ENCODE data around the gene CAPN13. TPM values are rescaled to one million over a fixed set of nuclear protein-coding genes. Genes with fewer than 3 reads are reported as not detected.

CAPN13 gene
- total RNA-seq: not detected

GRCh38 chr2:30807249-30807648 is at the start of gene CAPN13:
CAPN13 (minus strand) TSS chr2:30807446; CDS start chr2:30787325, 20,121 bp downstream.
- Mint-ChIP-seq H3K4me3 (no peak within 1 kb of the TSS), H3K27me3 (peaks cover 22% of the 10 kb centered on the region), H3K36me3 (ENCODE audit: low read depth) (no peaks in the 10 kb centered on the region), H3K9me3 (no peaks in the 10 kb centered on the region), H3K27ac (no peak within 1 kb of the TSS), H3K4me1 (no peaks in the 10 kb centered on the region)
- no peak for ATAC-seq (replicated peaks)

- no peak for ATAC-seq (replicated peaks)
- peaks cover 13% of the 10 kb centered on the region for H3K9me3 Mint-ChIP-seq
- H3K36me3 Mint-ChIP-seq (ENCODE audit: low read depth): no peaks in the 10 kb centered on the region
- no peaks in the 10 kb centered on the region for H3K4me1 Mint-ChIP-seq
- peaks cover 40% of the 10 kb centered on the region for H3K27me3 Mint-ChIP-seq
- no peak overlapping the region for H3K4me3 Mint-ChIP-seq
- H3K27ac Mint-ChIP-seq: no peak overlapping the region
Measured at GRCh38 chr2:30847841-30848240, 40.6 kb upstream of the CAPN13 start.

GRCh38 chr2:30847329-30847728 is 40.1 kb upstream of the CAPN13 start:
- Mint-ChIP-seq H3K27me3 (peaks cover 40% of the 10 kb centered on the region), H3K9me3 (peaks cover 13% of the 10 kb centered on the region), H3K4me1 (no peaks in the 10 kb centered on the region), H3K4me3 (no peak overlapping the region), H3K36me3 (ENCODE audit: low read depth) (no peaks in the 10 kb centered on the region), H3K27ac (no peak overlapping the region)
- no peak for ATAC-seq (replicated peaks)

GRCh38 chr2:30828586-30828985 is 21.3 kb upstream of the CAPN13 start:
- no peaks in the 10 kb centered on the region for H3K4me1 Mint-ChIP-seq
- H3K36me3 Mint-ChIP-seq (ENCODE audit: low read depth): no peaks in the 10 kb centered on the region
- no peaks in the 10 kb centered on the region for H3K9me3 Mint-ChIP-seq
- no peak for ATAC-seq (replicated peaks)
- peaks cover 6% of the 10 kb centered on the region for H3K27me3 Mint-ChIP-seq
- no peak overlapping the region for H3K4me3 Mint-ChIP-seq
- H3K27ac Mint-ChIP-seq: no peak overlapping the region

GRCh38 chr2:30826916-30827315 is 19.7 kb upstream of the CAPN13 start:
- Mint-ChIP-seq H3K27ac (no peak overlapping the region), H3K36me3 (ENCODE audit: low read depth) (no peaks in the 10 kb centered on the region), H3K4me1 (no peaks in the 10 kb centered on the region), H3K9me3 (no peaks in the 10 kb centered on the region), H3K4me3 (no peak overlapping the region), H3K27me3 (peaks cover 6% of the 10 kb centered on the region)
- no peak for ATAC-seq (replicated peaks)

- Mint-ChIP-seq H3K9me3 (no peaks in the 10 kb centered on the region), H3K36me3 (ENCODE audit: low read depth) (no peaks in the 10 kb centered on the region), H3K4me3 (no peak overlapping the region), H3K27me3 (peaks cover 6% of the 10 kb centered on the region), H3K27ac (no peak overlapping the region), H3K4me1 (no peaks in the 10 kb centered on the region)
- ATAC-seq (replicated peaks): no peak
Measured at GRCh38 chr2:30826481-30826880, 19.2 kb upstream of the CAPN13 start.

GRCh38 chr2:30823452-30823851 is 16.2 kb upstream of the CAPN13 start:
- no peak for ATAC-seq (replicated peaks)
- H3K36me3 Mint-ChIP-seq (ENCODE audit: low read depth): no peaks in the 10 kb centered on the region

GRCh38 chr2:30821960-30822359 is 14.7 kb upstream of the CAPN13 start:
- no peaks in the 10 kb centered on the region for H3K9me3 Mint-ChIP-seq
- no peaks in the 10 kb centered on the region for H3K4me1 Mint-ChIP-seq
- H3K27me3 Mint-ChIP-seq: peaks cover 5% of the 10 kb centered on the region
- no peak overlapping the region for H3K4me3 Mint-ChIP-seq
- no peak overlapping the region for H3K27ac Mint-ChIP-seq
- H3K36me3 Mint-ChIP-seq (ENCODE audit: low read depth): no peaks in the 10 kb centered on the region
- ATAC-seq (replicated peaks): no peak

More at GRCh38 chr2:30823452-30823851, 16.2 kb upstream of the CAPN13 start:
- no peak overlapping the region for H3K27ac Mint-ChIP-seq
- no peaks in the 10 kb centered on the region for H3K9me3 Mint-ChIP-seq
- H3K4me1 Mint-ChIP-seq: no peaks in the 10 kb centered on the region
- H3K27me3 Mint-ChIP-seq: peaks cover 6% of the 10 kb centered on the region
- no peak overlapping the region for H3K4me3 Mint-ChIP-seq

GRCh38 chr2:30820381-30821055 is 13.3 kb upstream of the CAPN13 start:
- H3K4me1 Mint-ChIP-seq: no peaks in the 10 kb centered on the region
- no peak overlapping the region for H3K27ac Mint-ChIP-seq
- peaks cover 5% of the 10 kb centered on the region for H3K27me3 Mint-ChIP-seq
- H3K36me3 Mint-ChIP-seq (ENCODE audit: low read depth): no peaks in the 10 kb centered on the region
- H3K4me3 Mint-ChIP-seq: no peak overlapping the region
- ATAC-seq (replicated peaks): no peak
- no peaks in the 10 kb centered on the region for H3K9me3 Mint-ChIP-seq

- no peaks in the 10 kb centered on the region for H3K9me3 Mint-ChIP-seq
- H3K4me3 Mint-ChIP-seq: no peak overlapping the region
- H3K27ac Mint-ChIP-seq: no peak overlapping the region
- peaks cover 40% of the 10 kb centered on the region for H3K27me3 Mint-ChIP-seq
- H3K36me3 Mint-ChIP-seq (ENCODE audit: low read depth): no peaks in the 10 kb centered on the region
- no peak for ATAC-seq (replicated peaks)
- H3K4me1 Mint-ChIP-seq: no peaks in the 10 kb centered on the region
Measured at GRCh38 chr2:30809938-30810337, 2.7 kb upstream of the CAPN13 start.

- Mint-ChIP-seq H3K9me3 (no peaks in the 10 kb centered on the region), H3K27me3 (peaks cover 34% of the 10 kb centered on the region)
Measured at GRCh38 chr2:30808695-30809094, 1.4 kb upstream of the CAPN13 start.

GRCh38 chr2:30803281-30803680 is 4.0 kb downstream of the CAPN13 start:
- H3K36me3 Mint-ChIP-seq (ENCODE audit: low read depth): no peaks in the 10 kb centered on the region
- no peak for ATAC-seq (replicated peaks)
- H3K4me1 Mint-ChIP-seq: peaks cover 9% of the 10 kb centered on the region
- no peak overlapping the region for H3K4me3 Mint-ChIP-seq
- no peak overlapping the region for H3K27ac Mint-ChIP-seq
- peaks cover 4% of the 10 kb centered on the region for H3K27me3 Mint-ChIP-seq
- no peaks in the 10 kb centered on the region for H3K9me3 Mint-ChIP-seq

More at GRCh38 chr2:30808695-30809094, 1.4 kb upstream of the CAPN13 start:
- Mint-ChIP-seq H3K4me3 (no peak overlapping the region), H3K36me3 (ENCODE audit: low read depth) (no peaks in the 10 kb centered on the region), H3K4me1 (no peaks in the 10 kb centered on the region), H3K27ac (no peak overlapping the region)
- no peak for ATAC-seq (replicated peaks)

- Mint-ChIP-seq H3K27me3 (peaks cover 4% of the 10 kb centered on the region), H3K4me3 (no peak overlapping the region), H3K36me3 (ENCODE audit: low read depth) (no peaks in the 10 kb centered on the region), H3K4me1 (peaks cover 12% of the 10 kb centered on the region), H3K9me3 (no peaks in the 10 kb centered on the region), H3K27ac (no peak overlapping the region)
- no peak for ATAC-seq (replicated peaks)
Measured at GRCh38 chr2:30802611-30803010, 4.6 kb downstream of the CAPN13 start.

- Mint-ChIP-seq H3K4me3 (no peak overlapping the region), H3K36me3 (ENCODE audit: low read depth) (no peaks in the 10 kb centered on the region), H3K27ac (no peak overlapping the region), H3K9me3 (no peaks in the 10 kb centered on the region), H3K4me1 (peaks cover 13% of the 10 kb centered on the region), H3K27me3 (peaks cover 4% of the 10 kb centered on the region)
- ATAC-seq (replicated peaks): no peak
Measured at GRCh38 chr2:30801821-30802455, 5.3 kb downstream of the CAPN13 start.

- no peak overlapping the region for H3K27ac Mint-ChIP-seq
- H3K36me3 Mint-ChIP-seq (ENCODE audit: low read depth): no peaks in the 10 kb centered on the region
- no peak overlapping the region for H3K4me3 Mint-ChIP-seq
- no peaks in the 10 kb centered on the region for H3K9me3 Mint-ChIP-seq
- peaks cover 13% of the 10 kb centered on the region for H3K4me1 Mint-ChIP-seq
- H3K27me3 Mint-ChIP-seq: peaks cover 4% of the 10 kb centered on the region
- ATAC-seq (replicated peaks): no peak
Measured at GRCh38 chr2:30800159-30800558, 7.1 kb downstream of the CAPN13 start.

Measured in activated T-helper 17 cell treated with anti-CD3 and anti-CD28 coated beads, Interleukin-2, amount 50 U/mL, for 72 hours (primary cell).